Activated CD8-positive, alpha-beta memory T cell treated with anti-CD3 and anti-CD28 coated beads for 36 hours (primary cell): ENCODE data around the gene LRFN2. TPM values are rescaled to one million over a fixed set of nuclear protein-coding genes. Genes with fewer than 3 reads are reported as not detected.

ENCODE experiments used
- CTCF ChIA-PET: fragments of 350-600 bp; sonication (Branson Sonifier 250); formaldehyde crosslinking; loops from one replicate; lab custom pipeline; 2021; ENCODE audit warnings: antibody characterized with exemption; lab: Charles Lee
- POLR2A ChIA-PET: fragments of 350-600 bp; sonication (Branson Sonifier 250); formaldehyde crosslinking; loops from one replicate; lab custom pipeline; 2021; ENCODE audit warnings: antibody characterized with exemption; lab: Charles Lee
- total RNA-seq, 2 experiments: library from RNA; stranded (reverse); gene quantifications; one replicate each; pipeline ENCODE4 v1.2.3, GENCODE V29; 2021

The LRFN2 gene
- total RNA-seq, 2 experiments from 2014 or later = not detected

GRCh38 chr6:40524797-40525585, 62.2 kb downstream of the LRFN2 start:
- ChIA-PET CTCF (no interaction called here), POLR2A (no interaction called here)

- ChIA-PET POLR2A (no interaction called here), CTCF (no interaction called here)
Observed at GRCh38 chr6:40523505-40524172, 63.5 kb downstream of the LRFN2 start.

- CTCF ChIA-PET = no interaction called here
- POLR2A ChIA-PET = no interaction called here
Observed at GRCh38 chr6:40521496-40521895, 65.7 kb downstream of the LRFN2 start.

GRCh38 chr6:40520678-40521077, 66.5 kb downstream of the LRFN2 start:
- ChIA-PET POLR2A (no interaction called here), CTCF (no interaction called here)

GRCh38 chr6:40520084-40520483, 67.1 kb downstream of the LRFN2 start:
- POLR2A ChIA-PET = interaction anchor here (0.7 kb wide), 1 partner anchor 136 kb away, joined by 3 read pairs; no protein-coding TSS in a partner anchor
- CTCF ChIA-PET = no interaction called here

- ChIA-PET CTCF (no interaction called here), POLR2A (no interaction called here)
Observed at GRCh38 chr6:40517654-40518053, 69.5 kb downstream of the LRFN2 start.

GRCh38 chr6:40516429-40516828, 70.7 kb downstream of the LRFN2 start:
- POLR2A ChIA-PET = no interaction called here
- CTCF ChIA-PET = no interaction called here

- POLR2A ChIA-PET = no interaction called here
- CTCF ChIA-PET = no interaction called here
Observed at GRCh38 chr6:40512340-40512739, 74.8 kb downstream of the LRFN2 start.

GRCh38 chr6:40511884-40512283, 75.3 kb downstream of the LRFN2 start:
- CTCF ChIA-PET = no interaction called here
- POLR2A ChIA-PET = no interaction called here

GRCh38 chr6:40510442-40510841, 76.7 kb downstream of the LRFN2 start:
- ChIA-PET CTCF (no interaction called here), POLR2A (no interaction called here)

- ChIA-PET POLR2A (no interaction called here), CTCF (no interaction called here)
Observed at GRCh38 chr6:40509716-40510260, 77.4 kb downstream of the LRFN2 start.

- POLR2A ChIA-PET = no interaction called here
- CTCF ChIA-PET = no interaction called here
Observed at GRCh38 chr6:40509086-40509485, 78.1 kb downstream of the LRFN2 start.

GRCh38 chr6:40506954-40507353, 80.2 kb downstream of the LRFN2 start:
- ChIA-PET POLR2A (no interaction called here), CTCF (no interaction called here)

GRCh38 chr6:40505191-40505810, 81.9 kb downstream of the LRFN2 start:
- CTCF ChIA-PET = no interaction called here
- POLR2A ChIA-PET = no interaction called here

- ChIA-PET CTCF (no interaction called here), POLR2A (no interaction called here)
Observed at GRCh38 chr6:40504274-40504673, 82.9 kb downstream of the LRFN2 start.

- ChIA-PET CTCF (no interaction called here), POLR2A (no interaction called here)
Observed at GRCh38 chr6:40500227-40500626, 86.9 kb downstream of the LRFN2 start.

- ChIA-PET POLR2A (no interaction called here), CTCF (no interaction called here)
Observed at GRCh38 chr6:40499215-40499614, 87.9 kb downstream of the LRFN2 start.

- ChIA-PET POLR2A (no interaction called here), CTCF (no interaction called here)
Observed at GRCh38 chr6:40498148-40498547, 89.0 kb downstream of the LRFN2 start.

- CTCF ChIA-PET = no interaction called here
Observed at GRCh38 chr6:40492187-40492586, 95.0 kb downstream of the LRFN2 start.

GRCh38 chr6:40490508-40490907, 96.7 kb downstream of the LRFN2 start:
- POLR2A ChIA-PET = no interaction called here

More at GRCh38 chr6:40492187-40492586, 95.0 kb downstream of the LRFN2 start:
- POLR2A ChIA-PET = no interaction called here

More at GRCh38 chr6:40490508-40490907, 96.7 kb downstream of the LRFN2 start:
- CTCF ChIA-PET = no interaction called here
